GM23338 (cell line): ENCODE measurements around the gene HNRNPA2B1.

Experiments used
- CTCF ChIP-seq, 2 experiments: fragments of 200-600 bp in 1 of 2; sonication (generic) in 1 of 2; conservative IDR thresholded peaks; 2 replicates each; pipeline versions ENCODE4 v1.5.1 to v1.6.1; 2016 to 2017; ENCODE audit warnings: antibody characterized with exemption in 2 of 2, low read depth in 2 of 2, mild to moderate bottlenecking in 2 of 2, moderate library complexity in 1 of 2
- EZH2 ChIP-seq: fragments of 200-600 bp; sonication (generic); IDR thresholded peaks from one replicate; pipeline ENCODE4 v1.8.0; 2017; ENCODE audit warnings: antibody characterized with exemption, mild to moderate bottlenecking, low read depth; ENCODE audit not compliant: unreplicated experiment
- EZH2phosphoT487 ChIP-seq: fragments of 200-600 bp; sonication (generic); IDR thresholded peaks from one replicate; pipeline ENCODE4 v1.8.1; 2018; ENCODE audit warnings: antibody characterized with exemption; ENCODE audit not compliant: unreplicated experiment
- JUNB ChIP-seq: IDR thresholded peaks from one replicate; pipeline ENCODE4 v1.6.1; 2016; ENCODE audit warnings: antibody characterized with exemption; ENCODE audit not compliant: unreplicated experiment
- NANOG ChIP-seq: IDR thresholded peaks from 2 replicates; pipeline ENCODE4 v1.6.1; 2016; ENCODE audit warnings: antibody characterized with exemption, borderline replicate concordance
- POLR2AphosphoS5 ChIP-seq: IDR thresholded peaks from 2 replicates; pipeline ENCODE4 v1.6.1; 2016; ENCODE audit warnings: antibody characterized with exemption, low read depth
- REST ChIP-seq: IDR thresholded peaks from one replicate; pipeline ENCODE4 v1.6.1; 2018; ENCODE audit warnings: antibody characterized with exemption; ENCODE audit not compliant: unreplicated experiment

- TF ChIP-seq CTCF (conservative IDR thresholded peaks at IDR 0.05; ENCODE audit: low read depth in 2 of 2) (no peak), REST (no peak), POLR2AphosphoS5 (no peak), EZH2phosphoT487 (no peak), NANOG (no peak), EZH2 (no peak), JUNB (no peak)
Observed at GRCh38 chr7:26178272-26178960, 22.1 kb downstream of the HNRNPA2B1 start.
